ENCODE measurements around the gene CACNA1S. TPM values are rescaled to one million over a fixed set of nuclear protein-coding genes. Genes with fewer than 3 reads are reported as not detected.

The CACNA1S gene
- total and polyA plus RNA-seq, 2 donors (not counting 1 experiment from before 2014, with no cell fraction given) = not detected

- Histone ChIP-seq H3K27ac (ENCODE audit: low read length in 2 of 2) (no peak overlapping the region), H3K9me3 (ENCODE audit: control extremely low read depth in 1 of 3, control insufficient read depth in 2 of 3, insufficient read depth in 1 of 3, low read length in 2 of 3) (no peaks in the 10 kb centered on the region), H3K4me3 (ENCODE audit: control extremely low read depth in 1 of 5, extremely low read depth in 1 of 5, insufficient read depth in 1 of 5, low read depth in 2 of 5, low read length in 4 of 5) (no peak overlapping the region), H3K4me2 (replicated peaks; ENCODE audit: low read depth, low read length, poor library complexity, severe bottlenecking) (no peak overlapping the region), H4K20me1 (ENCODE audit: control insufficient read depth, insufficient read depth, low read length, poor library complexity, severe bottlenecking) (no peaks in the 10 kb centered on the region), H3K36me3 (replicated peaks in 1 of 2; ENCODE audit: control extremely low read depth in 1 of 2, control insufficient read depth in 1 of 2, extremely low read depth in 1 of 2, insufficient read depth in 2 of 2, low read length in 1 of 2) (no peaks in the 10 kb centered on the region), H3K27me3 (replicated peaks in 1 of 4; ENCODE audit: control extremely low read depth in 1 of 4, control insufficient read depth in 3 of 4, insufficient read depth in 4 of 4, low read length in 3 of 4) (peaks cover 0 to 3% (median 0%) of the 10 kb centered on the region in 4 experiments), H3K9ac (ENCODE audit: low read length) (no peak overlapping the region), H3K4me1 (ENCODE audit: control insufficient read depth in 2 of 2, insufficient read depth in 2 of 2, low read length in 2 of 2) (no peaks in the 10 kb centered on the region), H3K79me2 (ENCODE audit: control insufficient read depth, insufficient read depth, low read length) (no peaks in the 10 kb centered on the region), H2AFZ (ENCODE audit: insufficient read depth, low read depth, low read length, poor library complexity, severe bottlenecking) (no peak overlapping the region)
- H3K27me3 Mint-ChIP-seq = peaks cover 25% of the 10 kb centered on the region
- CTCF ChIA-PET = interaction anchor here (1.6 kb wide), 1 partner anchor 154 kb away, joined by 5 read pairs; no protein-coding TSS in a partner anchor
- intact Hi-C loops (cut with micrococcal nuclease) = no loop called here
- no peak overlapping the region for H3K27ac Mint-ChIP-seq
- TF ChIP-seq, protein P1, sequence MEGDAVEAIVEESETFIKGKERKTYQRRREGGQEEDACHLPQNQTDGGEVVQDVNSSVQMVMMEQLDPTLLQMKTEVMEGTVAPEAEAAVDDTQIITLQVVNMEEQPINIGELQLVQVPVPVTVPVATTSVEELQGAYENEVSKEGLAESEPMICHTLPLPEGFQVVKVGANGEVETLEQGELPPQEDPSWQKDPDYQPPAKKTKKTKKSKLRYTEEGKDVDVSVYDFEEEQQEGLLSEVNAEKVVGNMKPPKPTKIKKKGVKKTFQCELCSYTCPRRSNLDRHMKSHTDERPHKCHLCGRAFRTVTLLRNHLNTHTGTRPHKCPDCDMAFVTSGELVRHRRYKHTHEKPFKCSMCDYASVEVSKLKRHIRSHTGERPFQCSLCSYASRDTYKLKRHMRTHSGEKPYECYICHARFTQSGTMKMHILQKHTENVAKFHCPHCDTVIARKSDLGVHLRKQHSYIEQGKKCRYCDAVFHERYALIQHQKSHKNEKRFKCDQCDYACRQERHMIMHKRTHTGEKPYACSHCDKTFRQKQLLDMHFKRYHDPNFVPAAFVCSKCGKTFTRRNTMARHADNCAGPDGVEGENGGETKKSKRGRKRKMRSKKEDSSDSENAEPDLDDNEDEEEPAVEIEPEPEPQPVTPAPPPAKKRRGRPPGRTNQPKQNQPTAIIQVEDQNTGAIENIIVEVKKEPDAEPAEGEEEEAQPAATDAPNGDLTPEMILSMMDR (IDR thresholded peaks at IDR 0.05) = no peak
- TF ChIP-seq EZH2 (IDR thresholded peaks at IDR 0.05; ENCODE audit: borderline replicate concordance, insufficient read depth, low read depth, low read length, poor library complexity, severe bottlenecking) = no peak
- POLR2A ChIA-PET = no interaction called here
- H3K9me3 Mint-ChIP-seq (ENCODE audit: insufficient read depth) = no peaks in the 10 kb centered on the region
- H3K4me1 Mint-ChIP-seq = no peaks in the 10 kb centered on the region
- WGBS (ENCODE audit: insufficient coverage) = no CpG with 5 or more reads among the region's 7 CpGs
- no peak for ATAC-seq (ENCODE audit: low read depth)
- no peak overlapping the region for H3K4me3 Mint-ChIP-seq
- no peak for DNase-seq
Observed at GRCh38 chr1:201125800-201126199, 13.6 kb upstream of the CACNA1S start.

- H3K9me3 ChIP-seq (ENCODE audit: control extremely low read depth in 1 of 3, control insufficient read depth in 2 of 3, insufficient read depth in 1 of 3, low read length in 2 of 3) = no peaks in the 10 kb centered on the region
- no peak overlapping the region for H3K27ac ChIP-seq (ENCODE audit: low read length in 2 of 2)
- H3K9me3 Mint-ChIP-seq (ENCODE audit: insufficient read depth) = no peaks in the 10 kb centered on the region
- WGBS (ENCODE audit: insufficient coverage) = 88% methylated on average over 9 of the region's 9 CpGs
- ChIA-PET CTCF (interaction anchor here (1.6 kb wide), 1 partner anchor 153 kb away, joined by 5 read pairs; no protein-coding TSS in a partner anchor), POLR2A (no interaction called here)
- peaks cover 25% of the 10 kb centered on the region for H3K27me3 Mint-ChIP-seq
- no peaks in the 10 kb centered on the region for H3K79me2 ChIP-seq (ENCODE audit: control insufficient read depth, insufficient read depth, low read length)
- H2AFZ ChIP-seq (ENCODE audit: insufficient read depth, low read depth, low read length, poor library complexity, severe bottlenecking) = no peak overlapping the region
- no peak for TF ChIP-seq EZH2 (IDR thresholded peaks at IDR 0.05; ENCODE audit: borderline replicate concordance, insufficient read depth, low read depth, low read length, poor library complexity, severe bottlenecking)
- TF ChIP-seq, protein P1 (IDR thresholded peaks at IDR 0.05) = no peak
- DNase-seq (no peak), ATAC-seq (ENCODE audit: low read depth) (no peak)
- H3K4me1 Mint-ChIP-seq = peaks cover 3% of the 10 kb centered on the region
- no peak overlapping the region for H3K4me2 ChIP-seq (replicated peaks; ENCODE audit: low read depth, low read length, poor library complexity, severe bottlenecking)
- intact Hi-C loops (cut with micrococcal nuclease) = no loop called here
- no peak overlapping the region for H3K4me3 ChIP-seq (ENCODE audit: control extremely low read depth in 1 of 5, extremely low read depth in 1 of 5, insufficient read depth in 1 of 5, low read depth in 2 of 5, low read length in 4 of 5)
- H4K20me1 ChIP-seq (ENCODE audit: control insufficient read depth, insufficient read depth, low read length, poor library complexity, severe bottlenecking) = no peaks in the 10 kb centered on the region
- H3K4me1 ChIP-seq (ENCODE audit: control insufficient read depth in 2 of 2, insufficient read depth in 2 of 2, low read length in 2 of 2) = peaks cover 0 to 2% of the 10 kb centered on the region in 2 donors
- no peak overlapping the region for H3K27ac Mint-ChIP-seq
- H3K9ac ChIP-seq (ENCODE audit: low read length) = no peak overlapping the region
- H3K36me3 ChIP-seq (replicated peaks in 1 of 2; ENCODE audit: control extremely low read depth in 1 of 2, control insufficient read depth in 1 of 2, extremely low read depth in 1 of 2, insufficient read depth in 2 of 2, low read length in 1 of 2) = no peaks in the 10 kb centered on the region
- H3K27me3 ChIP-seq (replicated peaks in 1 of 4; ENCODE audit: control extremely low read depth in 1 of 4, control insufficient read depth in 3 of 4, insufficient read depth in 4 of 4, low read length in 3 of 4) = peaks cover 0 to 3% (median 0%) of the 10 kb centered on the region in 4 experiments
- no peak overlapping the region for H3K4me3 Mint-ChIP-seq
Observed at GRCh38 chr1:201125019-201125418, 12.8 kb upstream of the CACNA1S start.

All from B cell (primary cell).